HepG2 (cell line): ENCODE data around the gene MEGF11. TPM values are rescaled to one million over a fixed set of nuclear protein-coding genes. Genes with fewer than 3 reads are reported as not detected.
A peak's percentile ranks its signal among the peaks of the same experiment; 100 is the strongest.

Experiments used
- FOSL2 ChIP-seq: sonication (generic); formaldehyde crosslinking; IDR thresholded peaks from 2 replicates; pipeline ENCODE4 v1.4.0; 2020; ENCODE audit warnings: missing genetic modification reagents
- KDM4B ChIP-seq: sonication (generic); formaldehyde crosslinking; IDR thresholded peaks from 2 replicates; pipeline ENCODE4 v1.4.0; 2020; ENCODE audit warnings: missing genetic modification reagents
- NFKBIZ ChIP-seq: IDR thresholded peaks from 2 replicates; pipeline ENCODE4 v1.6.1; 2018; ENCODE audit warnings: missing genetic modification reagents, missing compliant biosample characterization
- SIX1 ChIP-seq: sonication (generic); formaldehyde crosslinking; IDR thresholded peaks from 2 replicates; pipeline ENCODE4 v1.4.0; 2020; ENCODE audit warnings: missing genetic modification reagents, borderline replicate concordance
- SOX6 ChIP-seq, 2 experiments: fragments of 450-650 bp in 1 of 2; sonication (generic) in 1 of 2; formaldehyde crosslinking in 1 of 2; IDR thresholded peaks; 2 replicates each; pipeline versions ENCODE4 v1.4.0 to v1.6.1; 2017 to 2020; ENCODE audit warnings: antibody characterized with exemption in 1 of 2, mild to moderate bottlenecking in 1 of 2, missing genetic modification reagents in 1 of 2
- SSRP1 ChIP-seq: IDR thresholded peaks from 2 replicates; pipeline ENCODE4 v1.6.1; 2016; ENCODE audit warnings: control low read depth
- ZNF260 ChIP-seq: sonication (generic); formaldehyde crosslinking; IDR thresholded peaks from 2 replicates; pipeline ENCODE4 v1.4.0; 2020; ENCODE audit warnings: missing genetic modification reagents, low read depth, mild to moderate bottlenecking, borderline replicate concordance
- ZNF354B ChIP-seq: sonication (generic); formaldehyde crosslinking; IDR thresholded peaks from 2 replicates; pipeline ENCODE4 v1.8.0; 2022; ENCODE audit warnings: mild to moderate bottlenecking, missing genetic modification reagents
- ZNF367 ChIP-seq: sonication (generic); formaldehyde crosslinking; IDR thresholded peaks from 2 replicates; pipeline ENCODE4 v1.4.0; 2020; ENCODE audit warnings: missing genetic modification reagents, borderline replicate concordance
- ZNF446 ChIP-seq: sonication (generic); formaldehyde crosslinking; IDR thresholded peaks from 2 replicates; pipeline ENCODE4 v1.5.0; 2020; ENCODE audit warnings: mild to moderate bottlenecking, missing genetic modification reagents
- ZNF501 ChIP-seq: sonication (generic); formaldehyde crosslinking; IDR thresholded peaks from 2 replicates; pipeline ENCODE4 v1.5.1; 2020; ENCODE audit warnings: mild to moderate bottlenecking, moderate library complexity, missing genetic modification reagents
- ZNF550 ChIP-seq: sonication (generic); formaldehyde crosslinking; IDR thresholded peaks from 2 replicates; pipeline ENCODE4 v1.4.0; 2020; ENCODE audit warnings: mild to moderate bottlenecking, missing genetic modification reagents, borderline replicate concordance
- ZNF777 ChIP-seq: sonication (generic); formaldehyde crosslinking; IDR thresholded peaks from 2 replicates; pipeline ENCODE4 v1.4.0; 2020; ENCODE audit warnings: missing genetic modification reagents
- ZNF839 ChIP-seq: sonication (generic); formaldehyde crosslinking; IDR thresholded peaks from 2 replicates; pipeline ENCODE4 v1.4.0; 2020; ENCODE audit warnings: missing genetic modification reagents, mild to moderate bottlenecking, borderline replicate concordance
- polyA plus RNA-seq, 8 experiments: library from polyadenylated mRNA; depleted of rRNA in 3 of 8; stranded (reverse) in 7 of 8; unstranded in 1 of 8; fragments of >200 nt; fragmentation: Illumina TruSeq in 4 of 8; extraction: Trizol in 4 of 8; gene quantifications; 2 replicates each; pipeline versions ENCODE4 v1.2.1 to v1.2.3, GENCODE V29; 2011 to 2016; ENCODE audit warnings: low read depth in 4 of 8, missing spikeins in 1 of 8, mixed read lengths in 1 of 8; ENCODE audit not compliant: insufficient read depth in 1 of 8
- total RNA-seq, 5 experiments: library from RNA; depleted of rRNA; stranded (reverse); fragments of >200 nt; fragmentation: Illumina TruSeq; extraction: Trizol; gene quantifications; 2 replicates each; pipeline ENCODE4 v1.2.3, GENCODE V29; 2016; ENCODE audit warnings: low read depth in 1 of 5
- TF ChIP-seq, protein P1 (sequence below): sonication (generic); formaldehyde crosslinking; IDR thresholded peaks from 2 replicates; pipeline ENCODE4 v1.4.0; 2020; ENCODE audit warnings: missing genetic modification reagents
- TF ChIP-seq, protein P2 (sequence below): sonication (generic); formaldehyde crosslinking; IDR thresholded peaks from 2 replicates; pipeline ENCODE4 v1.5.0; 2020; ENCODE audit warnings: mild to moderate bottlenecking, low read depth, missing genetic modification reagents, borderline replicate concordance
- TF ChIP-seq, protein P3 (sequence below): sonication (generic); formaldehyde crosslinking; IDR thresholded peaks from 2 replicates; pipeline ENCODE4 v1.5.1; 2020; ENCODE audit warnings: mild to moderate bottlenecking, missing genetic modification reagents, borderline replicate concordance

MEGF11 gene
- total and polyA plus RNA-seq, 2 of the 13 experiments (the other 11 are each of a cell fraction or from before 2014, with no cell fraction given), result not detected

DNA sequence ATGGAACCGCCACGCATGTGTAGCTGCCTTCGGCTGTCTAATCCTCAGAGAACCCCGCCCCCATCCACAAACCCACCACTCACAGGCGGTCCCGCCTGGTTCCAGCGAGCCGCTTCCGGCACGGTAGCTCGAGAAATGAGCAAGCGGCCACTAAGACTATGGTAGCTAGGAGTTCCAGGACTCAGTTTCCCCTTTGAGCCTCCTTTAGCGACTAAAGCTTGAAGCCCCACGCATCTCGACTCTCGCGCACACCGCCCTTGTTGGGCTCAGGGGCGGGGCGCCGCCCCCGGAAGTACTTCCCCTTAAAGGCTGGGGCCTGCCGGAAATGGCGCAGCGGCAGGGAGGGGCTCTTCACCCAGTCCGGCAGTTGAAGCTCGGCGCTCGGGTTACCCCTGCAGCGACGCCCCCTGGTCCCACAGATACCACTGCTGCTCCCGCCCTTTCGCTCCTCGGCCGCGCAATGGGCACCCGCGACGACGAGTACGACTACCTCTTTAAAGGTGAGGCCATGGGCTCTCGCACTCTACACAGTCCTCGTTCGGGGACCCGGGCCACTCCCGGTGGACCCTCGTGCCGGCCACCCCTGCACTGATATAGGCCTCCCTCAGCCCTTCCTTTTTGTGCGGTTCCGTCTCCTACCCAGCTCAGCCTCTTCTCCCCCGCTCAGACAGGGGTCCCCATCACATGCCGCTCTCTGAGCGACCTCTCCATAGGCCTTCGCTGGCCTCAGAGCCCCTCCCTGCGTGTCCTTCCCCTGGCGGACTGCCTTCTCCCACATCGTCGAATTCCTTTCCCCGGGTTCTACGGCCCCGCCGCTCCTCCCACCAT, 384.2 kb downstream of the MEGF11 start, which contains the start of gene RAB11A (continued):
- TF ChIP-seq ZNF777 (CRISPR knock-in tag) (peak; percentile 65), FOSL2 (CRISPR knock-in tag) (peak; percentile 47; the same call in 1 of the 2 replicates), SIX1 (CRISPR knock-in tag) (peak; percentile 13; the same call in 1 of the 2 replicates), KDM4B (no peak), NFKBIZ (CRISPR knock-in tag) (0 out of 2 replicates have a peak, but pooled peaks have one; percentile 54), ZNF839 (CRISPR knock-in tag) (no peak), ZNF367 (no peak), ZNF501 (peak; percentile 81), SOX6 (IDR thresholded peaks at IDR 0.05) (no peak), SOX6 (CRISPR knock-in tag; IDR thresholded peaks at IDR 0.05) (peak; percentile 73), SSRP1 (CRISPR knock-in tag) (no peak), ZNF260 (CRISPR knock-in tag) (no peak), ZNF354B (CRISPR knock-in tag) (no peak; the same call in 1 of the 2 replicates), ZNF446 (CRISPR knock-in tag) (no peak; the same call in 1 of the 2 replicates), ZNF550 (CRISPR knock-in tag) (0 out of 2 replicates have a peak, but pooled peaks have one; percentile 41)
- TF ChIP-seq, protein P1, sequence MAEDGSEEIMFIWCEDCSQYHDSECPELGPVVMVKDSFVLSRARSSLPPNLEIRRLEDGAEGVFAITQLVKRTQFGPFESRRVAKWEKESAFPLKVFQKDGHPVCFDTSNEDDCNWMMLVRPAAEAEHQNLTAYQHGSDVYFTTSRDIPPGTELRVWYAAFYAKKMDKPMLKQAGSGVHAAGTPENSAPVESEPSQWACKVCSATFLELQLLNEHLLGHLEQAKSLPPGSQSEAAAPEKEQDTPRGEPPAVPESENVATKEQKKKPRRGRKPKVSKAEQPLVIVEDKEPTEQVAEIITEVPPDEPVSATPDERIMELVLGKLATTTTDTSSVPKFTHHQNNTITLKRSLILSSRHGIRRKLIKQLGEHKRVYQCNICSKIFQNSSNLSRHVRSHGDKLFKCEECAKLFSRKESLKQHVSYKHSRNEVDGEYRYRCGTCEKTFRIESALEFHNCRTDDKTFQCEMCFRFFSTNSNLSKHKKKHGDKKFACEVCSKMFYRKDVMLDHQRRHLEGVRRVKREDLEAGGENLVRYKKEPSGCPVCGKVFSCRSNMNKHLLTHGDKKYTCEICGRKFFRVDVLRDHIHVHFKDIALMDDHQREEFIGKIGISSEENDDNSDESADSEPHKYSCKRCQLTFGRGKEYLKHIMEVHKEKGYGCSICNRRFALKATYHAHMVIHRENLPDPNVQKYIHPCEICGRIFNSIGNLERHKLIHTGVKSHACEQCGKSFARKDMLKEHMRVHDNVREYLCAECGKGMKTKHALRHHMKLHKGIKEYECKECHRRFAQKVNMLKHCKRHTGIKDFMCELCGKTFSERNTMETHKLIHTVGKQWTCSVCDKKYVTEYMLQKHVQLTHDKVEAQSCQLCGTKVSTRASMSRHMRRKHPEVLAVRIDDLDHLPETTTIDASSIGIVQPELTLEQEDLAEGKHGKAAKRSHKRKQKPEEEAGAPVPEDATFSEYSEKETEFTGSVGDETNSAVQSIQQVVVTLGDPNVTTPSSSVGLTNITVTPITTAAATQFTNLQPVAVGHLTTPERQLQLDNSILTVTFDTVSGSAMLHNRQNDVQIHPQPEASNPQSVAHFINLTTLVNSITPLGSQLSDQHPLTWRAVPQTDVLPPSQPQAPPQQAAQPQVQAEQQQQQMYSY, result no peak
- TF ChIP-seq, protein P2, sequence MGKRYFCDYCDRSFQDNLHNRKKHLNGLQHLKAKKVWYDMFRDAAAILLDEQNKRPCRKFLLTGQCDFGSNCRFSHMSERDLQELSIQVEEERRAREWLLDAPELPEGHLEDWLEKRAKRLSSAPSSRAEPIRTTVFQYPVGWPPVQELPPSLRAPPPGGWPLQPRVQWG (CRISPR knock-in tag), result no peak
- TF ChIP-seq, protein P3, sequence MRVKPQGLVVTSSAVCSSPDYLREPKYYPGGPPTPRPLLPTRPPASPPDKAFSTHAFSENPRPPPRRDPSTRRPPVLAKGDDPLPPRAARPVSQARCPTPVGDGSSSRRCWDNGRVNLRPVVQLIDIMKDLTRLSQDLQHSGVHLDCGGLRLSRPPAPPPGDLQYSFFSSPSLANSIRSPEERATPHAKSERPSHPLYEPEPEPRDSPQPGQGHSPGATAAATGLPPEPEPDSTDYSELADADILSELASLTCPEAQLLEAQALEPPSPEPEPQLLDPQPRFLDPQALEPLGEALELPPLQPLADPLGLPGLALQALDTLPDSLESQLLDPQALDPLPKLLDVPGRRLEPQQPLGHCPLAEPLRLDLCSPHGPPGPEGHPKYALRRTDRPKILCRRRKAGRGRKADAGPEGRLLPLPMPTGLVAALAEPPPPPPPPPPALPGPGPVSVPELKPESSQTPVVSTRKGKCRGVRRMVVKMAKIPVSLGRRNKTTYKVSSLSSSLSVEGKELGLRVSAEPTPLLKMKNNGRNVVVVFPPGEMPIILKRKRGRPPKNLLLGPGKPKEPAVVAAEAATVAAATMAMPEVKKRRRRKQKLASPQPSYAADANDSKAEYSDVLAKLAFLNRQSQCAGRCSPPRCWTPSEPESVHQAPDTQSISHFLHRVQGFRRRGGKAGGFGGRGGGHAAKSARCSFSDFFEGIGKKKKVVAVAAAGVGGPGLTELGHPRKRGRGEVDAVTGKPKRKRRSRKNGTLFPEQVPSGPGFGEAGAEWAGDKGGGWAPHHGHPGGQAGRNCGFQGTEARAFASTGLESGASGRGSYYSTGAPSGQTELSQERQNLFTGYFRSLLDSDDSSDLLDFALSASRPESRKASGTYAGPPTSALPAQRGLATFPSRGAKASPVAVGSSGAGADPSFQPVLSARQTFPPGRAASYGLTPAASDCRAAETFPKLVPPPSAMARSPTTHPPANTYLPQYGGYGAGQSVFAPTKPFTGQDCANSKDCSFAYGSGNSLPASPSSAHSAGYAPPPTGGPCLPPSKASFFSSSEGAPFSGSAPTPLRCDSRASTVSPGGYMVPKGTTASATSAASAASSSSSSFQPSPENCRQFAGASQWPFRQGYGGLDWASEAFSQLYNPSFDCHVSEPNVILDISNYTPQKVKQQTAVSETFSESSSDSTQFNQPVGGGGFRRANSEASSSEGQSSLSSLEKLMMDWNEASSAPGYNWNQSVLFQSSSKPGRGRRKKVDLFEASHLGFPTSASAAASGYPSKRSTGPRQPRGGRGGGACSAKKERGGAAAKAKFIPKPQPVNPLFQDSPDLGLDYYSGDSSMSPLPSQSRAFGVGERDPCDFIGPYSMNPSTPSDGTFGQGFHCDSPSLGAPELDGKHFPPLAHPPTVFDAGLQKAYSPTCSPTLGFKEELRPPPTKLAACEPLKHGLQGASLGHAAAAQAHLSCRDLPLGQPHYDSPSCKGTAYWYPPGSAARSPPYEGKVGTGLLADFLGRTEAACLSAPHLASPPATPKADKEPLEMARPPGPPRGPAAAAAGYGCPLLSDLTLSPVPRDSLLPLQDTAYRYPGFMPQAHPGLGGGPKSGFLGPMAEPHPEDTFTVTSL (CRISPR knock-in tag), result peak; percentile 52; the same call in 1 of the 2 replicates
